Naive B cell (primary cell): ENCODE results near the gene DZIP1. TPM values are rescaled to one million over a fixed set of nuclear protein-coding genes. Genes with fewer than 3 reads are reported as not detected.

Experiments
- ATAC-seq, 2 donors: fragments of 150-1000 bp; cut with Tn5 transposase; 2 replicates each; pipeline ENCODE4 v1.10.0; 2021; ENCODE audit warnings: low read depth in 2 of 2, mild to moderate bottlenecking in 2 of 2, moderate library complexity in 2 of 2
- DNase-seq: peaks from one replicate; pipeline ENCODE4 v3.0.0; 2022
- H3K27ac Mint-ChIP-seq, 6 donors: one replicate each; pipeline ENCODE4 v1.8.0; 2020 to 2022; ENCODE audit warnings: mild to moderate bottlenecking in 6 of 6, mixed read lengths in 6 of 6, moderate library complexity in 5 of 6, inconsistent platforms in 2 of 6
- H3K27me3 Mint-ChIP-seq, 3 donors: one replicate each; pipeline ENCODE4 v1.8.0; 2021 to 2022; ENCODE audit warnings: mixed read lengths in 3 of 3, mild to moderate bottlenecking in 1 of 3
- H3K36me3 Mint-ChIP-seq, 2 donors: one replicate each; pipeline ENCODE4 v1.8.0; 2020 to 2022; ENCODE audit warnings: mixed read lengths in 2 of 2, inconsistent platforms in 1 of 2, mild to moderate bottlenecking in 1 of 2
- H3K4me1 Mint-ChIP-seq, 3 donors: one replicate each; pipeline ENCODE4 v1.8.0; 2020 to 2022; ENCODE audit warnings: mixed read lengths in 3 of 3, inconsistent platforms in 1 of 3, mild to moderate bottlenecking in 1 of 3, moderate library complexity in 1 of 3
- H3K4me3 Mint-ChIP-seq, 8 donors: one replicate each; pipeline ENCODE4 v1.8.0; 2020 to 2022; ENCODE audit warnings: mild to moderate bottlenecking in 8 of 8, mixed read lengths in 8 of 8, moderate library complexity in 8 of 8, inconsistent platforms in 2 of 8
- H3K9me3 Mint-ChIP-seq, 7 donors: one replicate each; pipeline ENCODE4 v1.8.0; 2020 to 2022; ENCODE audit warnings: mixed read lengths in 7 of 7, mild to moderate bottlenecking in 5 of 7, inconsistent platforms in 2 of 7, moderate library complexity in 1 of 7
- polyA plus RNA-seq, 6 donors: library from polyadenylated mRNA; unstranded; fragments of 300-500 nt; fragmentation: Illumina TruSeq; gene quantifications; one replicate each; pipeline ENCODE4 v1.2.3, GENCODE V29; 2021; ENCODE audit warnings: low read depth in 6 of 6

DZIP1 gene
- polyA plus RNA-seq, 6 donors from 2014 or later: not detected

- DNase-seq (no peak), ATAC-seq (no peak)
- Mint-ChIP-seq H3K4me1 (peaks cover 0 to 2% (median 0%) of the 10 kb centered on the region in 3 donors), H3K4me3 (peak overlapping the region in 1 of 8 donors; percentile 48), H3K27ac (peak overlapping the region in 1 of 6 donors; percentile 24), H3K36me3 (no peaks in the 10 kb centered on the region), H3K27me3 (peaks cover 31 to 38% (median 35%) of the 10 kb centered on the region in 3 donors), H3K9me3 (peaks cover 0 to 10% (median 0%) of the 10 kb centered on the region in 7 donors)
Observed at GRCh38 chr13:95546919-95547318, 97.6 kb downstream of the DZIP1 start.

- H3K36me3 Mint-ChIP-seq: no peaks in the 10 kb centered on the region
- no peak overlapping the region for H3K4me3 Mint-ChIP-seq
- H3K9me3 Mint-ChIP-seq: no peaks in the 10 kb centered on the region
- no peaks in the 10 kb centered on the region for H3K4me1 Mint-ChIP-seq
- H3K27me3 Mint-ChIP-seq: peaks cover 12 to 21% (median 14%) of the 10 kb centered on the region in 3 donors
- DNase-seq (no peak), ATAC-seq (no peak)
- no peak overlapping the region for H3K27ac Mint-ChIP-seq
Observed at GRCh38 chr13:95544293-95544692, 100.2 kb downstream of the DZIP1 start.

GRCh38 chr13:95541911-95542474, 102.5 kb downstream of the DZIP1 start:
- H3K4me3 Mint-ChIP-seq: no peak overlapping the region

GRCh38 chr13:95541308-95541707, 103.2 kb downstream of the DZIP1 start:
- no peaks in the 10 kb centered on the region for H3K9me3 Mint-ChIP-seq
- no peak overlapping the region for H3K27ac Mint-ChIP-seq
- ATAC-seq (no peak), DNase-seq (no peak)
- no peaks in the 10 kb centered on the region for H3K36me3 Mint-ChIP-seq
- H3K4me3 Mint-ChIP-seq: no peak overlapping the region
- peaks cover 0 to 9% (median 6%) of the 10 kb centered on the region in 3 donors for H3K27me3 Mint-ChIP-seq
- H3K4me1 Mint-ChIP-seq: no peaks in the 10 kb centered on the region

More at GRCh38 chr13:95541911-95542474, 102.5 kb downstream of the DZIP1 start:
- Mint-ChIP-seq H3K27ac (no peak overlapping the region), H3K36me3 (no peaks in the 10 kb centered on the region), H3K27me3 (peaks cover 4 to 9% (median 7%) of the 10 kb centered on the region in 3 donors), H3K9me3 (no peaks in the 10 kb centered on the region), H3K4me1 (no peaks in the 10 kb centered on the region)
- ATAC-seq (no peak), DNase-seq (no peak)

GRCh38 chr13:95540888-95541287, 103.6 kb downstream of the DZIP1 start:
- no peaks in the 10 kb centered on the region for H3K9me3 Mint-ChIP-seq
- H3K27ac Mint-ChIP-seq: no peak overlapping the region
- H3K4me3 Mint-ChIP-seq: no peak overlapping the region
- DNase-seq: no peak
- peaks cover 1 to 9% (median 7%) of the 10 kb centered on the region in 3 donors for H3K27me3 Mint-ChIP-seq
- H3K4me1 Mint-ChIP-seq: no peaks in the 10 kb centered on the region
- ATAC-seq: no peak
- H3K36me3 Mint-ChIP-seq: no peaks in the 10 kb centered on the region

- no peak overlapping the region for H3K4me3 Mint-ChIP-seq
- no peaks in the 10 kb centered on the region for H3K9me3 Mint-ChIP-seq
- no peaks in the 10 kb centered on the region for H3K4me1 Mint-ChIP-seq
- ATAC-seq (no peak), DNase-seq (no peak)
- peaks cover 24 to 27% (median 26%) of the 10 kb centered on the region in 3 donors for H3K27me3 Mint-ChIP-seq
- H3K36me3 Mint-ChIP-seq: no peaks in the 10 kb centered on the region
- no peak overlapping the region for H3K27ac Mint-ChIP-seq
Observed at GRCh38 chr13:95536632-95537241, 107.8 kb downstream of the DZIP1 start.

GRCh38 chr13:95535243-95535642, 109.3 kb downstream of the DZIP1 start:
- no peak for DNase-seq
- no peaks in the 10 kb centered on the region for H3K9me3 Mint-ChIP-seq
- no peaks in the 10 kb centered on the region for H3K4me1 Mint-ChIP-seq
- no peak for ATAC-seq
- no peak overlapping the region for H3K27ac Mint-ChIP-seq
- peaks cover 21 to 24% (median 24%) of the 10 kb centered on the region in 3 donors for H3K27me3 Mint-ChIP-seq
- H3K36me3 Mint-ChIP-seq: no peaks in the 10 kb centered on the region
- no peak overlapping the region for H3K4me3 Mint-ChIP-seq

GRCh38 chr13:95533545-95534160, 110.9 kb downstream of the DZIP1 start:
- H3K27me3 Mint-ChIP-seq: peaks cover 21 to 24% (median 23%) of the 10 kb centered on the region in 3 donors
- no peaks in the 10 kb centered on the region for H3K36me3 Mint-ChIP-seq
- DNase-seq: no peak
- H3K4me3 Mint-ChIP-seq: no peak overlapping the region
- H3K4me1 Mint-ChIP-seq: no peaks in the 10 kb centered on the region
- peaks cover 0 to 2% (median 0%) of the 10 kb centered on the region in 7 donors for H3K9me3 Mint-ChIP-seq
- ATAC-seq: no peak
- H3K27ac Mint-ChIP-seq: peak overlapping the region in 1 of 6 donors; percentile 77

GRCh38 chr13:95530178-95530577, 114.3 kb downstream of the DZIP1 start:
- ATAC-seq: no peak
- no peak overlapping the region for H3K4me3 Mint-ChIP-seq
- no peaks in the 10 kb centered on the region for H3K4me1 Mint-ChIP-seq
- H3K36me3 Mint-ChIP-seq: peaks cover 0 to 7% of the 10 kb centered on the region in 2 donors
- H3K27me3 Mint-ChIP-seq: peaks cover 26 to 27% (median 26%) of the 10 kb centered on the region in 3 donors
- DNase-seq: no peak
- no peak overlapping the region for H3K27ac Mint-ChIP-seq
- H3K9me3 Mint-ChIP-seq: peaks cover 0 to 12% (median 7%) of the 10 kb centered on the region in 7 donors

Other genes starting within 250 kb of the DZIP1 start
- gene CLDN10, start 92.0 kb downstream of the DZIP1 start, polyA plus RNA-seq: not detected
- gene DNAJC3, start 32.4 kb upstream of the DZIP1 start, polyA plus RNA-seq: 10 to 100 TPM in 5 of 6 donors, 1 to 10 TPM in 1; 8.3 to 16.4 (median 13.3) TPM